Measurements from ENCODE around the gene LYAR. TPM values are rescaled to one million over a fixed set of nuclear protein-coding genes. Genes with fewer than 3 reads are reported as not detected.

The LYAR gene
- total and polyA plus RNA-seq, 2 experiments from 2014 or later, result 44.0 to 105 TPM

DNA sequence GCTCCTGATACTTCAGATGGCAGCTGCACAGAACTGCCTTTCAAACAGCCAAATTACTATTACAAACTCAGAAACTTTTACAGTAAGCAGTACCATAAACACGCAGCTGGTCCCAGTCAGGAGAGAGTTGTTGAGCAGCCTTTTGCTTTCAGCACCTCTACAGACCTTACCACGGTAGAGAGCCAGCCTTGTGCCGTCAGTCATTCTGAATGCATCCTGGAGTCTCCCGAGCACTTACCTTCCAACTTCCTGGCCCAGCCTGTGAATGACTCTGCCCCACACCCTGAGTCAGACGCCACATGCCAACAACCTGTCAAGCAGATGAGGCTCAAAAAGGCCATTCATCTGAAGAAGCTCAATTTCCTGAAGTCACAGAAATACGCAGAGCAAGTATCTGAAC is 12.5 kb upstream of the LYAR start (continued):
- TF ChIP-seq CTCF (conservative IDR thresholded peaks at IDR 0.05; ENCODE audit: low read depth in 2 of 2), result no peak
- no peak for TF ChIP-seq JUNB (IDR thresholded peaks at IDR 0.05; ENCODE audit: unreplicated experiment)
- no peak for TF ChIP-seq REST (IDR thresholded peaks at IDR 0.05; ENCODE audit: unreplicated experiment)
- no peak for TF ChIP-seq STAT1 (IDR thresholded peaks at IDR 0.05; ENCODE audit: unreplicated experiment)
- TF ChIP-seq EZH2phosphoT487 (IDR thresholded peaks at IDR 0.05; ENCODE audit: unreplicated experiment), result no peak

- Histone ChIP-seq H3K9me2 (ENCODE audit: insufficient read depth) (no peaks in the 10 kb centered on the region), H3K4me3 (no peak overlapping the region), H3K27ac (ENCODE audit: low read depth) (no peak overlapping the region), H3K36me3 (ENCODE audit: insufficient read depth) (no peaks in the 10 kb centered on the region), H3K4me1 (ENCODE audit: insufficient read depth) (no peaks in the 10 kb centered on the region), H2AFZ (no peak overlapping the region), H4K20me1 (replicated peaks; ENCODE audit: insufficient read depth) (peaks cover 10% of the 10 kb centered on the region), H3F3A (replicated peaks; ENCODE audit: low read depth) (no peaks in the 10 kb centered on the region; the same call in 1 of the 2 replicates), H3K27me3 (ENCODE audit: insufficient read depth) (no peaks in the 10 kb centered on the region), H3K4me2 (no peak overlapping the region), H3K79me2 (replicated peaks; ENCODE audit: insufficient read depth) (no peaks in the 10 kb centered on the region; the same call in 1 of the 2 replicates)
- Mint-ChIP-seq H3K4me3 (no peak overlapping the region), H3K27me3 (ENCODE audit: insufficient read depth, low read depth, poor library complexity) (no peaks in the 10 kb centered on the region), H3K36me3 (ENCODE audit: low read depth) (peaks cover 12% of the 10 kb centered on the region; the same call in 2 of the 3 replicates), H3K4me1 (no peaks in the 10 kb centered on the region), H3K27ac (no peak overlapping the region), H3K9me3 (no peaks in the 10 kb centered on the region)
- ATAC-seq (no peak), DNase-seq (ENCODE audit: low spot score) (no peak)
- TF ChIP-seq CREB1 (CRISPR knock-in tag; IDR thresholded peaks at IDR 0.05; ENCODE audit: low read depth) (no peak), ZNF114 (CRISPR knock-in tag; IDR thresholded peaks at IDR 0.05) (no peak), STAT1 (IDR thresholded peaks at IDR 0.05; ENCODE audit: unreplicated experiment) (no peak), ETS1 (IDR thresholded peaks at IDR 0.05) (no peak), REST (IDR thresholded peaks at IDR 0.05; ENCODE audit: unreplicated experiment) (no peak), EZH2phosphoT487 (IDR thresholded peaks at IDR 0.05; ENCODE audit: unreplicated experiment) (no peak), NANOG (IDR thresholded peaks at IDR 0.05; ENCODE audit: borderline replicate concordance) (no peak), EZH2 (IDR thresholded peaks at IDR 0.05; ENCODE audit: low read depth, unreplicated experiment) (no peak), JUNB (IDR thresholded peaks at IDR 0.05; ENCODE audit: unreplicated experiment) (no peak), POLR2AphosphoS5 (IDR thresholded peaks at IDR 0.05; ENCODE audit: low read depth) (no peak), ZNF331 (CRISPR knock-in tag; IDR thresholded peaks at IDR 0.05; ENCODE audit: low read depth) (no peak)
These were observed 12.0 kb upstream of the LYAR start for GRCh38 chr4:4302001-4302400.

Measured in GM23338 (cell line).